SH-SY5Y (cell line): Measurements from ENCODE around the gene TTC28.

Source experiments
- GATA2 ChIP-seq: IDR thresholded peaks from 2 replicates; pipeline ENCODE4 v1.6.1; 2011; ENCODE audit warnings: mild to moderate bottlenecking, low read depth, low read length
- GATA3 ChIP-seq: IDR thresholded peaks from 2 replicates; pipeline ENCODE4 v1.6.1; 2011; ENCODE audit warnings: low read depth, mild to moderate bottlenecking, low read length, moderate library complexity

DNA sequence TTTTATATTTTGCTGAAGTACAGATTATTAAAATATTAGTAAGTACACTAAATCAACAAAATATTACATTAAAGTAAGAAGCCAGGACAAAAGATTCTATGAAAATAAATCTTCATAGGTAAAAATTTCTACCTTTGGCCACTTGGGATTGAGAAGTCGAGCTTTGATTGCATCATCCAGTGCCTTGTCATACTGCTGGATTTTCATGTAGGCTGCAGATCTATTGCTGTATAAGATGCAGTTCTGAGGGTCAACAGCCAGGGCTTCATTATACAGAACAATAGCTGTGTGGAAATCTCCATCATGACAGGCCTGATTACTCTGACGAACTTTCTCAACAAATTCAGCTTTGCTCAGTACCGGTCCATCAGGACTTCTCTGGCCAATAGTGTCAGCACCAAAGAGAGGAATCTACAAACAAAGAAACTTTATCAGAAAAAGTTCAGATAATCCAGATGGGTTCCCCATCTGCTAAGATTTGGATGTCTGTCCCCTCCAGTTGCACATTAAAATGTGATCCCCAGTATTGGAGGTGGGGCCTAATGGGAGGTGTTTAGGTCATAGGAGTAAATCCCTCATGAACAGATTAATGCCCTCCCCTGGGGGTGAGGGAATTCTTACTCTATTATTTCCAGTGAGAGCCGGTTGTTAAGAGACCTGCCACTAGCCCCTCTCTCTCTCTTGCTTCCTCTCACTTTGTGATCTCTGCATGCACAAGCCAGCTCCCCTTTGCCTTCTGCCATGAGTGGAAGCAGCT lies 50.0 kb downstream of the TTC28 start:
- no peak for TF ChIP-seq GATA3
- no peak for TF ChIP-seq GATA2
